Fibroblast of villous mesenchyme (primary cell): ENCODE measurements around the gene TUBGCP3. TPM values are rescaled to one million over a fixed set of nuclear protein-coding genes. Genes with fewer than 3 reads are reported as not detected.

Experiments
- DNase-seq: peaks from one replicate; pipeline ENCODE4 v3.0.0-alpha.2; 2010; ENCODE audit warnings: low read depth
- H3K4me3 ChIP-seq: 2 replicates; pipeline ENCODE4 v1.5.1; 2011; ENCODE audit warnings: low read depth, mild to moderate bottlenecking, low read length
- total RNA-seq: library from RNA; depleted of rRNA; stranded (reverse); fragments of >200 nt; gene quantifications from 2 replicates; pipeline ENCODE4 v1.2.3, GENCODE V29; 2012
- TF ChIP-seq, protein P1 (sequence below): IDR thresholded peaks from 2 replicates; pipeline ENCODE4 v1.5.1; 2012; ENCODE audit warnings: low read depth, mild to moderate bottlenecking, low read length; ENCODE audit not compliant: insufficient read depth

Gene TUBGCP3
- total RNA-seq, 1 donor: 15.5 TPM

DNA sequence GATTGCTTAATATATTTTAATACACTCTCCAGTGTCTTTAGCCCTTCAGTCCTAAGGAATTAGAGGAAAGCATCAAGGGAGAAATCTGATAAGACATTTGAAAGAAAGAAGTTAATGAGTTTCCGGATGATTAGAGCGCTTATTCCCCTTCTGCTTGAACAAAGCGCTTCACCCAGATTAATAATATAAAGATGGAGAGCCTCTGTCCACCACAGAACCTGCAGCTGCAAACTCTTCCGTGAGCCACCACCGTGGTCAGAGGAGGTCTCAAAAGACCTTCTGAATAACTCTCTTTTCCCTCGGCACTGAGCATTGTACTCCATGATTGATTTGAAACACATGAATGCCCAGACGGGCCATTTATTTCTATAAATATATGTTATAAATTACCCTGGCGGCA, 14.2 kb upstream of the TUBGCP3 start:
- TF ChIP-seq, protein P1, sequence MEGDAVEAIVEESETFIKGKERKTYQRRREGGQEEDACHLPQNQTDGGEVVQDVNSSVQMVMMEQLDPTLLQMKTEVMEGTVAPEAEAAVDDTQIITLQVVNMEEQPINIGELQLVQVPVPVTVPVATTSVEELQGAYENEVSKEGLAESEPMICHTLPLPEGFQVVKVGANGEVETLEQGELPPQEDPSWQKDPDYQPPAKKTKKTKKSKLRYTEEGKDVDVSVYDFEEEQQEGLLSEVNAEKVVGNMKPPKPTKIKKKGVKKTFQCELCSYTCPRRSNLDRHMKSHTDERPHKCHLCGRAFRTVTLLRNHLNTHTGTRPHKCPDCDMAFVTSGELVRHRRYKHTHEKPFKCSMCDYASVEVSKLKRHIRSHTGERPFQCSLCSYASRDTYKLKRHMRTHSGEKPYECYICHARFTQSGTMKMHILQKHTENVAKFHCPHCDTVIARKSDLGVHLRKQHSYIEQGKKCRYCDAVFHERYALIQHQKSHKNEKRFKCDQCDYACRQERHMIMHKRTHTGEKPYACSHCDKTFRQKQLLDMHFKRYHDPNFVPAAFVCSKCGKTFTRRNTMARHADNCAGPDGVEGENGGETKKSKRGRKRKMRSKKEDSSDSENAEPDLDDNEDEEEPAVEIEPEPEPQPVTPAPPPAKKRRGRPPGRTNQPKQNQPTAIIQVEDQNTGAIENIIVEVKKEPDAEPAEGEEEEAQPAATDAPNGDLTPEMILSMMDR: no peak
- no peak for DNase-seq
- H3K4me3 ChIP-seq: no peak overlapping the region

DNA sequence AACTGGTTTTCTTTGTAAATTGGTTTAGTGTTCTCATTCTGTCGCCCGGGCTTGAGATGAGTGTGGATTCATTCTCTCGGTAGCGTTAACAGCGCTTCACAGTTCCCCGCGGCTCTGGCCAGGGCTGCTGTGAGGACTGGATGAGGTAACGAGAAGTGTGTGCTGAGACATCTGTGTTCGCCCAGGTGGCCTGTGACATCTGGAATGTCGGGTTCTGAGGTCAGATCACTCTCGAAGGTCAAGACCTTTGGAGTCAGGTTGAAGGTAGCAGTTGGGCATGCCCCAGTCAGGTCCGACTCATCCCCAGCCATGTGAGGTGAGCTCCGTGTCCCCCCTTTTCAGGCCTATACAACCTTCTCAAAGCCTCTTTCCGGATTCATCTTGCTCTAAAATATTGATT, 13.4 kb upstream of the TUBGCP3 start:
- no peak overlapping the region for H3K4me3 ChIP-seq
- TF ChIP-seq, protein P1: no peak
- no peak for DNase-seq

DNA sequence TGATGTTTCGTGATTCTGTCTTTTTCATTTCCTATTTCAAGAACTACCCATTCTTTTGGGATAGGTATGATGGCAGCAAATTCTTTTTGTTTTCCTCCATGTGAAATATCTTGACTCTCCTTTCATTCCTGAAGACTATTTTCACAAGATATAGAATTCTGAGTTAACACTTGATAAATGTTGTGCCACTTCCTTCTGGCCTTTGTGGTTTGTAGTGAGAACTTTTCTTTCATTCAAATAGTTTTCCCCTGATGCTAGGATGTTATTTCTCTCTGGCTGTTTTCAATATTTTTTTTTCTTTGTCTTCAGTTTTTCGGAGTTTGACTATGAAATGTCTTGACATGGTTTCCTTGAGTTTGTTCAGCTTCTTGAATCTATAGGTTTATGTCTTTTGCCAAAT, 8.3 kb upstream of the TUBGCP3 start:
- DNase-seq: no peak
- TF ChIP-seq, protein P1: no peak

DNA sequence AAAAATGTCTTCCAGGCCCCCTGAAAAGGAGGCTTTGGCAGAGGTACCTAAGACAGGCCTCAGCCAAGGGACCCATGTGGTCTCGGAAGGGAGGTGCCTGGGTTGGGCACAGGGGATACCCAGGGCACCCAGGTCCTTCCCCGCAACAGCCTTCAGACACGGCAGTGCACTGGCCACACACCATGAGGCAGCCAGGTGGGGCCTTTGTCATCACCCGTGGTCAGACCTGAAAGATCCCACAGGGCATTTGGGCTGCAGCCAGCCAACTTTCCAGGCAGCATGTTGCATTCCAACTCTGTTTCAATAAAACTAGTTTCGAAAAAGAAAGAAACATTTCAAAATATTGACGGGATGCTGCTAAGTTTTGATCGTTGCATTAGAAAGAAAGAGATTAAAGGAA, 4.7 kb upstream of the TUBGCP3 start:
- no peak for DNase-seq
- TF ChIP-seq, protein P1: no peak
- H3K4me3 ChIP-seq: no peak overlapping the region

More for the DNA sequence above, 8.3 kb upstream of the TUBGCP3 start:
- H3K4me3 ChIP-seq: no peak overlapping the region

DNA sequence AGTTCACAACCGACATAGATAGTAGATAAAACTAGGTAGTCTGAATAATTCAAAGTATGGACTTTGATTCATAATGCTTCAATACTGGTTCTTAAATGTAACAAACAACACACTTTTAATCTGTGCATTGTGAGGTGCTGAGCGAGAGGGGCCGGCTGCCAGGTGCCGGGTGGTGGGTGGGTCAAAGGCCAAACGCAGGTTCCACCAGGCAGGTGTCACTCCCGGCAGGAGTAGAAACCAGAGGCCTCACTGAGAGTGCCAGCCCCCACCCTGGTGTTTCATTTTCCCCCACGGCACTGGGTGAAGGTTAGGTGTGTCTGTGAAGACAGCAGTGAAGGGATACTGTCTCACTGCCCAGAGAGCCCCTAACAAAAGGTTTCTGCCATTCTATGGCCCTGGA, 4.2 kb upstream of the TUBGCP3 start:
- no peak for DNase-seq
- TF ChIP-seq, protein P1: no peak
- H3K4me3 ChIP-seq: no peak overlapping the region

DNA sequence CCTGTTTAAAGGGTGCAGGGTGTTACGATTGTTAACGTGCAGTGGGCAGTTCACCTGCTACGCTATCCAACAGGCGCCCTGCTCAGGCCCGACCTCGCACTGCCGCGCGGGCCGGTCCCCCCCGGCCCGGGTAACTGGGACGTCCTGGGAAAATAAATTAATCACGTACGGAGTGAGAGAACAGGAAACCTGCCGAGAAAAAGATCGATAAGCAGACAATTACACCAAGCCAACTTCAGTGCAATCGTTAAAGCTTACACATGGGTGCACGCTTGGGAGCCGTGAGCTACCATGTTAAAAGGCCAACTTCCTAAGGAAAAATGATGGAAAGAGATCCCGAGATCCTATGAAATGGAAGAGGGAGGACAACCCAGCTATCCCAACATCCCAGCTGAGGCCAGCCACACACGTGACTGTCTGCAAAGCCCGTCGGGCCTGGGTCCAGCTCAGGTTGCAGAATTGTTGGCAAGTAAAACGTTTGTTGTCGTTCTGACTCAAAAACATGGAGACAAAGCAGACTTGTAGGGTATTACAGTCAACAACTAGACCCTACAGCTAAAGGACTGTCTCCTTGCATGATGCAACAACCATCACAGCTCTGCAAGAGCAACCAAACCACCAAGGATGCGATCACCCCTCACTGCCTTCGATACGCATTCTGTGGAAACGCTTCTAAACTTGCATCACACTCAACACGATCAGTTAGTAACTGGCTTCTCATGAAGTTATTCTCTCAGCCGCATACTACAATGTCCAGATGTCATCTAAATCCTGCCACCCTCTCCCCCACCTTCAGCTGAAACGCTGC, 741 bp upstream of the TUBGCP3 start:
- peak overlapping the region; percentile 86 for H3K4me3 ChIP-seq
- TF ChIP-seq, protein P1: no peak
- DNase-seq: no peak
